ENCODE data around the gene ACSM3.

The ACSM3 gene

DNA sequence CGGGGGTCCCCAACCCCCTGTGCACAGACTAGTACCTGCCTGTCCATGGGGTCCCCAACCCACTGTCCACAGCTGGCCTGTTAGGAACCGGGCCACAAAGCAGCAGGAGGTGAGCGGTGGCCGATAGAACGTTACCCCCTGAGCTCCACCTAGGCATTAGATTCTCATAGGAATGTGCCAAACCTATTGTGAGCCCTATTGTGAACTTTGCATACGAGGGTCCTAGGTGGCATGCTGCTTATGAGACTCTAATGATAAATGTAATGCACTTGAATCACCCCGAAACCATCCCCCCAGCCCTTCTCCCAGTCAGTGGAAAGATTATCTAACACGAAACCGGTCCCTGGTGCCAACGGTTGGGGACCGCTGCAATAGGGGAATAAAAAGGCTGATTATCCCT is 44.0 kb downstream of the ACSM3 start:
- no peak for DNase-seq

DNA sequence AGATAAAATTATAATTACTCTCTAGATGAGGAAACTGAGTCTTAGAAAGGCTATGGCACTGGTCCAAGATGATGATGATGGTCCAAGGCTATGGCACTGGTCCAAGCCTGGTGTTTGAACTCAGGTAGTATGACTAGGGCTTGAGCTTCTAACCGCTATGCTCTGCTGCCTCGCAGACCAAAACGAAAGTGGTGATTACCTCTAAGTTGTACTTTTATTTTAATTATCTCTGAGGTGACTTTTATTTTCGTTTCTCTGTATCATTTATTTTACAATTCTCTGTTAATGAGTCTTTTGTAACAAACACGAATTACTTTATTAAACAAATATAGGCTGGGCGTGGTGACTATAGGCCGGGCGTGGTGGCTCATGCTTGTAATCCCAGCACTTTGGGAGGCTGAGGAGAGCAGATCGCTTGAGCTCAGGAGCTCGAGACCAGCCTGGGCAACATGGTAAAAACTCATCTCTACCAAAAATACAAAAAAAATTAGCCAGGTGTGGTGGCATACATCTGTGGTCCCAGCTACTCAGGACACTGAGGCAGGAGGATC is 48.1 kb downstream of the ACSM3 start:
- no peak for DNase-seq

DNA sequence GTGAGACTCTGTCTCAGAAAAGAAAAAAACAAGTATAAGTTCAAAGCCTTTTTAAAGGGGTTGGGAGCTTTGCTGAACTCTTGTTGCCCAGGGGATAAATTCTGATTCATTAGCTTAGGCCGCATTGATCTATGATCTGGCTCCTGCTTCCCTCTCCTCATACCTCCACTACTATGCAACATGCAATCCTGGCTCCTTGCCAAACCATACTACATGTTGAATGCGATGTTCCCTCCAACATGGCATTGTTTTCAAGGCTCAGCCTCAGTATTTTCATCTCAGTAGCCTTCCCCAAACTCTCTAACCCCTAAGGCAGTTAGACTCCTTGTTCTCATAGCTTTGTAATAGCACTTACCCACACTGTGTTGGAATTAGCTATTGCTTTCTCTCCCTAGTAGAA is 48.7 kb downstream of the ACSM3 start:
- DNase-seq: no peak

DNA sequence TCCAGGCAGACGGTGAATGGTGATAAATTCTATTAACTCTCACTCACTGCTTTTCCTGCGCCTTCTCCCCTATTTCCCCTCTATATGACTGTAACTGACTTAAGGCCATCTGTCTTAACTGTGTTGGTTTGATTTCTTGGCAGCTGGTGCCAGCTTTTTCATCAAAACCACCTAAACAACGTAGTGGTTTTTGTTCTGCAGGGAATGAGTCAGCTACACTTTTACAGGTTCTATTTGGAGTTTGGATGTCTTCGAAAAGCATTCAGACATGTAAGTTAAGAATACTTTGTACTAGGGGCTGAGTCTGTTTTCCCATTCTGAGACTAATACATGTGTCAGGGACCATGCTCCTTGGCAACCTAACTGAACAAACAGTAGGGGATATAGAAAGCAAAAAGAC is 51.0 kb downstream of the ACSM3 start:
- no peak for DNase-seq

DNA sequence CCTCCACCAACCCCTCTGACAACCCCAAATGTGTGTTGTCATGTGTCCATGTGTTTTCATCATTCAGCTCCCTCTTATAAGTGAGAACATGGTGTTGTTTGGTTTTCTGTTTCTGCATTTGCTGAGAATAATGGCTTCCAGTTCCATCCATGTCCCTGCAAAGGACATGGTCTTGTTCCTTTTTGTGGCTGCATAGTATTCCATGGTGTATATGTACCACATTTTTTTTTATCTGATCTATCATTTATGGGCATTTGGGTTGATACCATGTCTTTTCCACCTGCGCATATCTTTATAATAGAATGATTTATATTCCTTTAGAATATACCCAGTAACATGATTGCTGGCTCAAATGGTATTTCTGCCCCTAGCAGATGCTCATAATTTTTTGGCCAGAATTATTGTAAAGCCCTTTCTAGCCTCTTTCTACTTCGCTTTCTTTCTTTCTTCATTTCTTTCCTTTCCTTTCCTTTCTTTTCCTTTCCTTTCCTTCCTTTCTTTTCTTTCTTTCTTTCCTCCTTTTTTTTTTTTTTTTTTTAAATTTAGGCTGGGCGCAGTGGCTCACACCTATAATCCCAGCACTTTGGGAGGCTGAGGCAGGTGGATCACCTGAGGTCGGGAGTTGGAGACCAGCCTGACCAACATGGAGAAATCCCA is 55.2 kb downstream of the ACSM3 start:
- DNase-seq: no peak

DNA sequence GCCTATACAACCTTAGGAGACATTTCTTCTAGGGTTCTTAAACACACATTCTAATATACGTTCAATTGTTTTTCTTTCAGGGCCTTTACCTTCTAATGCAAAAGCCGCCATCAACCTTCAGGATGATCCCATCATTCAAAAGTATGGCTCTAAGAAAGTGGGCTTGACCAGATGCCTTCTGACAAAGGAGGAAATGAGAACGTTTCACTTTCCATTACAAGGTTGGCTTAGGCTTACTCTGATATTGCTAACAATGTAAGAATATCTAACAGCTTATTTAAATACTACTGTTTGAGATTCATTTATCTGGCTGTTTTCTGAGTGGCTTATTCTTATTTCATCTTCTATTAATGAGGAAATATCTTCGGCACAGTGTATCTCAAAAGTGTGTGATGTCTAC is 57.9 kb downstream of the ACSM3 start:
- no peak for DNase-seq

DNA sequence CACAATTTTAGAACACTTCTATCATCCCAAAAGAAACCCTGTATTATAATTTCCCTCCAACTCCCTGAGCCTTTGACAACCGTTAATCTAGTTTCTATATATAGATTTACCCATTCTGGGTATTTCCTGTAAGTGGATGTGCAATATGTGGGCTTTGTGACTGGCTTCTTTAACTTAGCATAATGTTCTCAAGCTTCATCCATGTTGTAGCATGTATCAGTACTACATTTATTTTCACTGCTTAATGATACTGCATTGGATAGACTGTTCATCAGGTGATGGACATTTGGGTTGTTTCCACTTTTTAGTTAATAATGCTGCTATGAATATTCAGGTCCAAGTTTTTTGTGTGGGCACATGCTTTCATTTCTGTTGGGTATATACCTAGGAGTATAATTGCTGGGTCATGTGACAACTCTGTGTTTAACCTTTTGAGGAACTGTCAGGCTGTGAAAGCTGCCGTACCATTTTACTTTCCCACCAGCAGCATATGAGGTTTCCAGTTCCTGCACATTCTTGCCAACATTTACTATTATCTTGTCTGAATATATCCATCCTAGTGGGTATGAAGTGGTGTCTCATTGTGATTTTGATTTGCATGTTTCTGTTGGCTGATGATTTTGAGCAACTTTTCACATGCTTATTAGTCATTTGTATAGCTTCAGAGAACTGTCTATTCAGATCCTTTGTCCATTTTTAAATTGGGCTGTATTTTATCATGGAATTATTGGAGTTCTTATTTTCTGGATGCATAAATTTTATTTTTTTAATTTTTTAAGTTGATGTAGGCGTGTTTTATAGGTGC is 58.9 kb downstream of the ACSM3 start:
- DNase-seq: no peak

DNA sequence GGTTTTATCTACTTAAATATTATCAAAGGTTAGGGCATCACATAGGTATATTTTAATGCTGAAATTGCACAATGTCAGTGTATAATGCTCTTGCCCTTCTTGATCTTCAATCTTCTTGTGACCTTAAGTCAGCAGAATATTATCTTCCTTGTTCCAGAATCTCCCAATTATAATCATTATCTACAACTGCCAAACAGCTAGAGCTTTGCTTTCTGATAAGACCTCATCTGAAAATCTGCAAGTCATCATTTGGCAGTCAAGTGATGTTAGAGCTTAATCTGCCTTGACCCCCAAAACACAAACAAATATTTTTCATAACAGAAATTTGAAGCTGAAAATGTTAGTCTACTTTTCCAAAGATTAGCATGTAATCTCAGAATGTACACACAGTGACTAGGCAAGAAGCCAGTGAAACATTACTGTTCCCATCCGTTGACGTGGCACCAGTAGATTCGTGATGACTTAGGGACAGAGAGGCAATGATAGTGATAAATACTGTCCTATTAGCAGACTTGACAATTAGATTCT is 62.3 kb downstream of the ACSM3 start:
- no peak for DNase-seq

DNA sequence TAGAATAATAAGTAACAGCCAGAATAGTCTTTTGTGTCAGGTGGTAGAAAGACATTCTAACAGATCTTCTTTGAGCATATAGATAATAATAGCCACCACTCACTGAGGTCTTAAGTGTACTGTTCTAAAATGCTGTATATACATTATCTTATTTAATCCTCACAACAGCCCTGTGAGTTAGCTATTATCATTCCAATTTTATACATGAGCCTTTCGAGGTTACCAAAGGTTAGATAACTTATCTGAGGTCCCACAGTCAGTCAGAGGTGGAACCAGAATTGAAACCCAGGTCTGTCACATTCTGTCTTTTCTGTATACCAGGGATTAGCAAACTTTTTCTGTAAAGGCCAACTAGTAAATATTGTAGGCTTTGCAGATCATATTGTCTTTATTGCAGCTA is 65.7 kb downstream of the ACSM3 start:
- DNase-seq: no peak

DNA sequence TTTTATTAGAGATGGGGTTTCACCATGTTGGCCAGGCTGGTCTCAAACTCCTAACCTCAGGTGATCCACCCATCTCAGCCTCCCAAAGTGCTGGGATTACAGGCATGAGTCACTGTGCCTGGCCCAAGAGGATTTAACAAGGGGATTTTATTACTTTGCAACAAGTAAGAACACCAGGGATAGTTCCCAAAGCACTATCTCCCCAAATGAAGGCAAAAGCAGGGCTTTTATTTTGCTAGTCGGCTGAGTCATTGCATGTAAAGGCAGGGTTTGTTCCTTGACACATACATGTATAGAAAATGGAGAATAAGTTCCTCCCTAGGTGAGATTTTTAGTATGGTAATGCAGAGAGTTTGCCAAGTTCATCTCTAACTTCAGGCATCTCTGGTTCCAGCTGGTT is 66.6 kb downstream of the ACSM3 start:
- DNase-seq: no peak

DNA sequence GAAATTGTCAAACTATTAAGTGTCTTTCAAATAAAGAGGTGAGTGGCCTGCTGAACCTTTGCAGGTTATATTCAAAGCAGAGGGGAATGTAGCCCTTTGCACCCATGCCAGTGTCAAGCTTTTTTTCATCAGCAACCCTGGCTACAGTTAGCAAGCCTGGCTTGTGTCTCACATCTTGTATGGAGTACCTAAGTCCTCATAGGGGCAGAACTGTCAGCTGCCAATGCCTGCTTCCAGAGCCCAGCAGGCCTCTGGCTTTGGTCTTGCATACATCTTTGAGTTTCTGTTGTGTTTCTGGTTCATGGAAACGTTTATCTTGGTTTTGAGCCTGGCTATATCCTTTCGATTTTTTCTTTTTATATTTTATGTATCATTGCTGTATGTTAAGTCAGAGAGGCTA is 69.3 kb downstream of the ACSM3 start:
- DNase-seq: no peak

DNA sequence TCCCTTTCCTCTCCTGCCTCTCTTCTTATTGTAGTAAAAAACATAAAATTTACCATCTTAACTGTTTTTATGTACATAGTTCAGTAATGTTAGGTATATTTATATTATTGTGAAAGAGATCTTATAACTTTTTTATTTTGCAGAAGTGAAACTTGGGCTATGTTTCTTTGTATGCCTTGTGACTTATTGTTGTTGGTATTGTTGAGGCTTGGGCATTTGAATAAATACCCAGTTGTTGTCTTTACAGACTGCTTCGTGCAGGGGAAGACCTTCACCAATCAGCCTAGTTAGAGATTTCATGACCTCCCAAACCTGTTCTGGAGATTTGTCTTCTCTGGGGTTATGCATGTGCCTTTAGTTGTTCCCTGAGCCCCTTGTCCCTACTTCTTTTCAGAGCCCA is 74.4 kb downstream of the ACSM3 start:
- no peak for DNase-seq

DNA sequence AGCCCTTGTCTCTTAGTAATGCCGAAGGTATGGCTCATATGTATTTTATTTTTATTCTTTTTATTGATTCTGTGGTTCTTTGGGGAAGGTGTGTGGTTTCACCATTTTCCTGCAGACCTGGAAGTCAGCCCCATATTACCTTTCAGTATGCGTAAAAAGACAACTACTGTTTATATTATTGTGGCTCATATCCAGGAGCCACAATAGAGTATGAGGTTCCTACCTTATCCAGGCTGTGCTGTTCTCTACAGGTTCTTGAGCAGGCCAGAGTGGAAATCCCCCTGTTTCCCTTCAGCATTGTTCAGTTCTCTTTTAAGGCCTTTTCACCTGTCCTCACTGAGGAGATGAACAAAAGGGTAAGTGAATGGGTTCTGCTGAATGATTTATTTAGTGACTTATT is 75.7 kb downstream of the ACSM3 start:
- no peak for DNase-seq

DNA sequence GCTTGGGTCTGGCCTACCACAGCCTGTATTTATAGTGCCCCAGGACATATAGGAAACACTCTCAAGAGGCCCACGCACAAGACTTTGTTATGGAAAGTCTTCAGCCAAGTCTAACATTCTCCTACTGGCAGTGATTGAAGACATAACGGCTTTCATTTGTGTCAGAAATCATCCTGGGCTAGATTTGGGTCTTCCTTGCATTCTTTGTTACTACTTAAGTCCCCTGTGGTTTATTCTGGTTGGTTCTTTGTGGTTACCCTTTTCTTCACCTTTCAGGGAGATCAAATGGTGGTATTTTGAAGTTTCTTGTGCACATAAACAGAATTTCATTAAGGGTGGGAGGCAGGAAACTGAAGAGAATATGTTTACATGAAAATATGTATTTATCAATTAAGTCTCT is 80.2 kb downstream of the ACSM3 start:
- no peak for DNase-seq

DNA sequence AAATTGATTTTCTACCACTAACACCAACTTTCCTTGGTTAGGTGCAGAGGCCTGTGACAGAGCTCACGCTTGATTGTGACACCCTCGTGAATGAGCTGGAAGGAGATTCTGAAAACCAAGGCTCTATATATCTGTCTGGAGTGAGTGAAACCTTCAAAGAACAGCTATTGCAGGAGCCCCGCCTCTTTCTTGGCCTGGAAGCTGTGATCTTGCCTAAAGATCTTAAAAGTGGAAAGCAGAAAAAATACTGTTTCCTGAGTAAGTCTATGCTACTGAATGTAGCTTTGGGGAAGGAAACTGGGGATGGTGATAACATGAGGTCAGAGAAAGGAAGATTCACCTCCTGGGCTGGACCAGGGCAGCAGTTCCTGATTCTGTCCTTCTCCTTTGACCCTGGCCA is 80.8 kb downstream of the ACSM3 start:
- peak; percentile 8 for DNase-seq

DNA sequence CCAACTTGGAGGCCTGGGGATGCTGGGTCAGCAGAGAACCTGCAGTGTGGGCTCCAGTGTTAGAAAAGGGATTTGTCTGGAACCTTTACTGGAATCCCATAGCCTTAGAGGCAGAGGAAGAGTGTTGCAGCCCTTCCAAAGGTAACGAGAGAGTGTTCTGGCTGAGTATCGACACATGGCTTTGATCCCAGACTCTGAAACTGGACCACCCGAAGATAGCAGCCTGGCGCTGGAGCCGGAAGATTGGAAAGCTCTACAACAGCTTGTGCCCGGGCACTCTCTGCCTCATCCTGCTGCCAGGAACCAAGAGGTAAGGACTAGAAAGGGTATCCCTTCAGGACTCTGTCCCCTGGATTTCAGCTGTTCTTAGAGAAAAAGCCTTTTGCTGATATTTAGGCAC is 82.2 kb downstream of the ACSM3 start:
- DNase-seq: no peak

DNA sequence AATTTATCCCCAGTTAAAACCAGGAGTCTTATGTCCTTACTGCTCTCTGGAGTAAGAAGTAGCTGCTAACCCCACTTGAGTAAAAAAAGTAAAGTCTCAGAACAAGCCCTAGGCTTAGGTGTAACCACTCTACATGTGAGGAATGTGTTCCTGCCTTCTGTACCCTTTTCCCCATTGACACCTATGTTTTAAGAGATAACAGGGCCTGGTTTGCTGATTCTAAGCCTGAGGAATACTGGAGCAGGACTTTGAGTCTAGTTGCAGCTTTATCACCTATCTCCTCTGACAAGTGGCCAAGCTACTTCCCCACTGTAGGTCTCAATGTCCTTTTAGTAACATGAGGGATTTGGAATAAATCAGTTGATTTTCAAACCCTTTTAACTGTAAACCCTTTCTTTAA is 82.7 kb downstream of the ACSM3 start:
- no peak for DNase-seq

All from activated naive CD4-positive, alpha-beta T cell treated with Interleukin-2 at 50 U/mL for 16 hours (primary cell).